GM12865 (cell line): ENCODE results near the gene MAP2K6.
"Not testable (repeated sequence)": the region's sequence is repeated elsewhere in the genome, so short reads cannot be mapped to it uniquely, and the experiment has no call there.

Experiments
- DNase-seq: peaks from one replicate; pipeline ENCODE4 v3.0.0; 2010; ENCODE audit warnings: low read depth
- H3K4me3 ChIP-seq: 2 replicates; pipeline ENCODE4 v1.5.1; 2011; ENCODE audit warnings: mild to moderate bottlenecking, low read depth, low read length, control low read depth
- TF ChIP-seq, protein P1 (sequence below): IDR thresholded peaks from 2 replicates; pipeline ENCODE4 v1.5.1; 2011; ENCODE audit warnings: low read length, control low read depth, low read depth, inconsistent platforms; ENCODE audit not compliant: insufficient read depth; ENCODE audit errors: missing control alignments

Gene MAP2K6

DNA sequence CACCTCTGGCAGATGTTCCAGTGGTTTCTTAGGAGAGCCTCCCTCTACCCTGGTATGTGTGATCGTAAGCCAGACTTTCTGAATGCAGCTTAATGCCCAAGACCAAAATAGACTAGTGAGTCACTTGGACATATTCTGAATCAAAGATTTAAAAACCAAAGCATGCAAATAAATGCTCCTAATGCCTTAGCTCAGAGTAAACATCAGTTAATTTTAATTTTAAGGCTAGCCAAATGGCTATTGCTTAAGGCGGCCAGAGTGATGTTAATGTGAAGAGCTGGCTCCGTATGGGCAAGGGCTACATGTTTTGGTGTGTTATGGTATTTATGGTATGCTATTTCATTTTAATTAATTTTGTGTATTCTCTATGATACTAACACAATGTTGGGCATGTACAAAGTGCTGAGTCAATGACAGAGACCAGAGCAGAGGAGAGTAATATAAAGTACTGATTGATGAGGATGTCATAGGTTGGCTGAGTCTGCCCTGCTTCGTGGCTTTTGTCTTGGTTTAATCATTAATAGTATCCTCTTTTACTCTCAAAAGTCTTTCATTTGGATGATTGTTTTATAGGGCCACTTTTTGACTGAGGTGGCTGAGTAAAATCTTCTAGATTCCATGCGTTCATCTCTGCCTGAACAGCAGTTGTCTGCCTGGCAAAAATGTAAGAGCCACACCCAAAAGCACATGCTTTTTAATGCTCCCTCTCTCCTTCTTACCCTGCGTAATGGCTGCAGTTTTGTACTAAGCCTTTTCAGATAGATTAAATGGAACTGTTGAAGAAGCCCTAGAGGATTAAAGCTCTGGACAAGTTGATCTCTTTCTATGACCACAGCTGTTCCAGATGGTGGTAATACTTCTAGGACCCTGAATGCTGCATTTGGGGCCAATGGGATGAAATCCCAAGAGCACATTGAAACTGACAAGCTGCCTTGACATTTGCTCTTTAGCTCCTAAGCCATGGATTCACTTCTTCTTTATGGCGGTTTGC is 59.6 kb downstream of the MAP2K6 start:
- DNase-seq: no peak
- no peak overlapping the region for H3K4me3 ChIP-seq
- TF ChIP-seq, protein P1, sequence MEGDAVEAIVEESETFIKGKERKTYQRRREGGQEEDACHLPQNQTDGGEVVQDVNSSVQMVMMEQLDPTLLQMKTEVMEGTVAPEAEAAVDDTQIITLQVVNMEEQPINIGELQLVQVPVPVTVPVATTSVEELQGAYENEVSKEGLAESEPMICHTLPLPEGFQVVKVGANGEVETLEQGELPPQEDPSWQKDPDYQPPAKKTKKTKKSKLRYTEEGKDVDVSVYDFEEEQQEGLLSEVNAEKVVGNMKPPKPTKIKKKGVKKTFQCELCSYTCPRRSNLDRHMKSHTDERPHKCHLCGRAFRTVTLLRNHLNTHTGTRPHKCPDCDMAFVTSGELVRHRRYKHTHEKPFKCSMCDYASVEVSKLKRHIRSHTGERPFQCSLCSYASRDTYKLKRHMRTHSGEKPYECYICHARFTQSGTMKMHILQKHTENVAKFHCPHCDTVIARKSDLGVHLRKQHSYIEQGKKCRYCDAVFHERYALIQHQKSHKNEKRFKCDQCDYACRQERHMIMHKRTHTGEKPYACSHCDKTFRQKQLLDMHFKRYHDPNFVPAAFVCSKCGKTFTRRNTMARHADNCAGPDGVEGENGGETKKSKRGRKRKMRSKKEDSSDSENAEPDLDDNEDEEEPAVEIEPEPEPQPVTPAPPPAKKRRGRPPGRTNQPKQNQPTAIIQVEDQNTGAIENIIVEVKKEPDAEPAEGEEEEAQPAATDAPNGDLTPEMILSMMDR: no peak

DNA sequence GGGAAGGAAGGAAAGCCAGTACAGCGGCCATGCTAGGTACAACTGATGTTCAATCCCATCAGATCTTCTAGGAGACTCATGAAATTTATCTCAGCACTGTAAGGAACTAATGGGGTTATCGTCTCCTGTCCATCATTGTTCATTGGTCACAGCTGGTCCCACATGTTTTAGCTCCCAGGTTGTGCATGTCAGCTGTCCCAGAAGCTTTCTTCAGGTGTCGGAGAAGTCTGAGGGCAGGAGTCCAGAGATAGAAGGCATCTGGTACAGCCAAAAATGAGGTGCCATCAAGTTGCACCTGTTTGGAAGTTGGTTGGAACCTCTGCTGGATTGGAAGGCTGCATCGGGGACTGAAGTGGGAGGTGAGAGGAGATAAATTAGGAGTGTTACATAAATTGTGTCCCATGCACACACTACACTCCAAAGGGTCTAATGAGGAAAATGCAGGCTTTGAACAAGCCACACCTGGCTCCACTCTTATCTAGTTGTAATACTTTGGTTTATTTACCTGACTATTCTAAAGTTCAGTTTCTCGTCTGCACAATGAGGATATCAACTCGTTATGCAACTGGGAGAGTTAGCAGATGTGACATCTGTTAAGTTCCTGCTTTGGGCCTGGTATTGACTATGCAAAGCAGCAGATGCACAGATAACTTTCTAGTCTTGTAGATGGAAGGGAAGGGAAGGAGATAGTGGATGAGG is 62.9 kb downstream of the MAP2K6 start:
- TF ChIP-seq, protein P1: no peak
- no peak for DNase-seq
- H3K4me3 ChIP-seq: no peak overlapping the region

- TF ChIP-seq, protein P1: no peak
- H3K4me3 ChIP-seq: no peak overlapping the region
- DNase-seq: no peak
These were observed 63.4 kb downstream of the MAP2K6 start for GRCh38 chr17:69477903-69478266.

DNA sequence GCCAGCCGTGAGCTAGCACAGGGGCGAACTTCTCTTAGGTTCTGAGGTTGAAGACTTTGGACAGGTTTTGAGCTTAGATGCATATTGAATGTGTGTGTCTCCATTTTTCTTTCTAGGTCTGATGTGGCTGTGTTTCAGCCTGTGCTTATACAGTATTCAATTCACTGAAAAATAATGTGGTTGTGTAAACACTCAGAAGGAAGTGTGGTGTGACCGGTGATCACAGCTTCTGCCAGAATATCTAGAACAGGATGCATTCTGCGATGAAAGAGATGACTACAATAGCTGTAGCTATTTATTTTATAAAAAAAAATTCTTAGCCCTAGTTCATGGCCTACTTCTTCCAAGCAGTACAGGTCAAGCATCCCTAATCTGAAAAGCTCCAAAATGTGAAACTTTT is 64.4 kb downstream of the MAP2K6 start:
- no peak for DNase-seq
- H3K4me3 ChIP-seq: no peak overlapping the region
- TF ChIP-seq, protein P1: no peak

- not testable (repeated sequence) for DNase-seq, H3K4me3 ChIP-seq
These were observed 65.3 kb downstream of the MAP2K6 start for GRCh38 chr17:69479756-69480155.

DNA sequence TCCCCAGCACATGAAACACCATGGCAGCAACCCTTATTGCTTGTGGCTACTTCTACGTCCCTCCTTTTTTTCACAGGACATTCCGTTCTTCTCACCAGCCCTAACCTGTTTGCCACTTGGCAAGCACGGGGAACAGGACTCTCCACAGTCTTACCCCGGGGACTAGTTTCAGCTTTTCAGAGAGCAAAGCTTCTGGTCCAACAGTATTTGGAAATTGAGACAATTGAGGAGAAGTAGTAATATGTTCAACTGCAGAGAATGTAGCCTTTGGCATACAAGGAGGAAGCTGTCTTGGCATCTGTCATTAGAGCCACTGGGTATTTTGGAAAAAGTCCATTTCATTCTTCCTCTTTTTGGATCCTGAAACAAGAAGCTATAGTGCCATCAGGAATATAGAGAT is 65.7 kb downstream of the MAP2K6 start:
- TF ChIP-seq, protein P1: no peak
- DNase-seq: no peak
- no peak overlapping the region for H3K4me3 ChIP-seq

GRCh38 chr17:69485251-69485661 is 70.8 kb downstream of the MAP2K6 start:
- no peak for DNase-seq
- H3K4me3 ChIP-seq: no peak overlapping the region
- TF ChIP-seq, protein P1: no peak
